WTC11 (cell line): ENCODE measurements around the gene STAM. TPM values are rescaled to one million over a fixed set of nuclear protein-coding genes. Genes with fewer than 3 reads are reported as not detected.

Source experiments
- ATAC-seq: fragments of 200-7000 bp; cut with Tn5 transposase; 2 replicates; pipeline ENCODE4 v1.10.0; 2021; ENCODE audit warnings: mild to moderate bottlenecking, moderate library complexity
- CTCF ChIA-PET: fragments of 300-600 bp; sonication (Branson Sonifier 250); formaldehyde crosslinking; loops from one replicate; lab custom pipeline; 2021; ENCODE audit warnings: antibody characterized with exemption; lab: Charles Lee
- POLR2A ChIA-PET: fragments of 350-600 bp; sonication (Branson Sonifier 250); formaldehyde crosslinking; loops from one replicate; lab custom pipeline; 2021; ENCODE audit warnings: antibody characterized with exemption; lab: Charles Lee
- DNase-seq: peaks from one replicate; pipeline ENCODE4 v3.0.0; 2021; ENCODE audit warnings: low spot score
- H3K27ac Mint-ChIP-seq: 2 replicates; pipeline ENCODE4 v1.8.0; 2021; ENCODE audit warnings: mixed read lengths
- H3K27me3 Mint-ChIP-seq: 2 replicates; pipeline ENCODE4 v1.8.0; 2021; ENCODE audit warnings: low read depth, mild to moderate bottlenecking, moderate library complexity, mixed read lengths
- H3K36me3 Mint-ChIP-seq: 2 replicates; pipeline ENCODE4 v1.8.0; 2021; ENCODE audit warnings: mixed read lengths
- H3K4me1 Mint-ChIP-seq: 2 replicates; pipeline ENCODE4 v1.8.0; 2022; ENCODE audit warnings: mixed read lengths
- H3K4me3 Mint-ChIP-seq: 2 replicates; pipeline ENCODE4 v1.8.0; 2021; ENCODE audit warnings: mild to moderate bottlenecking, moderate library complexity, mixed read lengths
- H3K9me3 Mint-ChIP-seq: 2 replicates; pipeline ENCODE4 v1.8.0; 2021; ENCODE audit warnings: mixed read lengths
- CREB1 ChIP-seq: sonication (generic); formaldehyde crosslinking; IDR thresholded peaks from 2 replicates; pipeline ENCODE4 v1.8.0; 2023; ENCODE audit warnings: mild to moderate bottlenecking, missing genetic modification reagents
- CTCF ChIP-seq: fragments of 200-600 bp; IDR thresholded peaks from 2 replicates; pipeline ENCODE4 v1.8.0; 2022; ENCODE audit warnings: antibody characterized with exemption
- E2F1 ChIP-seq: sonication (generic); formaldehyde crosslinking; IDR thresholded peaks from 2 replicates; pipeline ENCODE4 v1.8.0; 2022; ENCODE audit warnings: mild to moderate bottlenecking, missing genetic modification reagents
- ESRRA ChIP-seq: sonication (generic); formaldehyde crosslinking; IDR thresholded peaks from 2 replicates; pipeline ENCODE4 v1.8.1; 2022; ENCODE audit warnings: mild to moderate bottlenecking, missing genetic modification reagents, borderline replicate concordance
- JAZF1 ChIP-seq: fragments of 250-450 bp; sonication (Bioruptor Pico); IDR thresholded peaks from 2 replicates; pipeline ENCODE4 v1.9.0; 2021; ENCODE audit warnings: moderate library complexity, mild to moderate bottlenecking, inconsistent platforms
- SMAD4 ChIP-seq: sonication (generic); formaldehyde crosslinking; IDR thresholded peaks from 2 replicates; pipeline ENCODE4 v1.8.0; 2022; ENCODE audit warnings: mild to moderate bottlenecking, missing genetic modification reagents
- USF1 ChIP-seq: sonication (generic); formaldehyde crosslinking; IDR thresholded peaks from 2 replicates; pipeline ENCODE4 v1.8.0; 2022; ENCODE audit warnings: mild to moderate bottlenecking, missing genetic modification reagents
- ZNF121 ChIP-seq: sonication (generic); formaldehyde crosslinking; IDR thresholded peaks from 2 replicates; pipeline ENCODE4 v1.8.0; 2023; ENCODE audit warnings: missing genetic modification reagents
- ZNF219 ChIP-seq: sonication (generic); formaldehyde crosslinking; IDR thresholded peaks from 2 replicates; pipeline ENCODE4 v1.8.0; 2023; ENCODE audit warnings: missing genetic modification reagents, mild to moderate bottlenecking, borderline replicate concordance
- ZNF671 ChIP-seq: fragments of 250-450 bp; sonication (Bioruptor Pico); IDR thresholded peaks from 2 replicates; pipeline ENCODE4 v1.8.0; 2021; ENCODE audit warnings: mild to moderate bottlenecking
- total RNA-seq: library from RNA; stranded (reverse); gene quantifications from 3 replicates; pipeline ENCODE4 v1.2.3, GENCODE V29; 2021

Gene STAM
- total RNA-seq, 1 experiment from 2014 or later, result 24.2 TPM

- CTCF ChIA-PET, result interaction anchor here (0.8 kb wide), 1 partner anchor 920 kb away, joined by 3 read pairs; the partner anchor contains the start of gene RSU1
- Mint-ChIP-seq H3K9me3 (no peaks in the 10 kb centered on the region), H3K27me3 (no peaks in the 10 kb centered on the region), H3K36me3 (no peaks in the 10 kb centered on the region), H3K4me3 (no peak overlapping the region), H3K27ac (no peak overlapping the region), H3K4me1 (no peaks in the 10 kb centered on the region)
- no peak for TF ChIP-seq E2F1 (CRISPR knock-in tag)
- TF ChIP-seq USF1, result no peak
- TF ChIP-seq ZNF219 (CRISPR knock-in tag), result no peak
- TF ChIP-seq JAZF1 (CRISPR knock-in tag), result no peak
- TF ChIP-seq ZNF121 (CRISPR knock-in tag), result no peak
- no peak for TF ChIP-seq CREB1 (CRISPR knock-in tag)
- TF ChIP-seq ZNF671 (CRISPR knock-in tag), result no peak
- TF ChIP-seq CTCF, result peak; percentile 38
- POLR2A ChIA-PET, result no interaction called here
- ATAC-seq (no peak; the same call in none of the 2 replicates), DNase-seq (no peak)
These were observed 93.3 kb downstream of the STAM start for GRCh38 chr10:17737027-17737965.

- ChIA-PET CTCF (no interaction called here), POLR2A (no interaction called here)
- H3K4me1 Mint-ChIP-seq, result peaks cover 3% of the 10 kb centered on the region
- no peak overlapping the region for H3K4me3 Mint-ChIP-seq
- TF ChIP-seq SMAD4 (CRISPR knock-in tag) (no peak), E2F1 (CRISPR knock-in tag) (no peak)
- H3K27ac Mint-ChIP-seq, result no peak overlapping the region
- no peaks in the 10 kb centered on the region for H3K36me3 Mint-ChIP-seq
- H3K27me3 Mint-ChIP-seq, result no peaks in the 10 kb centered on the region
- ATAC-seq, result no peak
- no peaks in the 10 kb centered on the region for H3K9me3 Mint-ChIP-seq
- no peak for DNase-seq
These were observed 96.7 kb downstream of the STAM start for GRCh38 chr10:17740668-17741067.

DNA sequence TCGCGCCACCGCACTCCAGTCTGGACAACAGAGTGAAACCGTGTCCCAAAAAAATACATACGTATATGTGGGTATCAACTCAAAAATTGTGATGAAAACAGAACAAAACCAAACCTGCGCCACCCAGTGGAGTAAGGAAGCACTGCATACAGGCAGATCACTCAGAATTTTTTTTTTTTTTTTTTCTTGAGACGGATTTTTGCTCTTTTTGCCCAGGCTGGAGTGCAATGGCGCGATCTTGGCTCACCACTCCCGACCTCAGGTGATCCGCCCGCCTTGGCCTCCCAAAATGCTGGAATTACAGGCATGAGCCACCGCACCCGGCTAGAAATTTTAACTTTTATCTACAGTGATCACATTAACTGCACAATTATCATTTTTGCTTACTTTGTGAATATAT, 99.0 kb downstream of the STAM start:
- TF ChIP-seq ESRRA, result no peak
- peak; percentile 87 for TF ChIP-seq CTCF
- CTCF ChIA-PET, result interaction anchor here (0.6 to 0.8 kb wide), 2 partner anchors 44 to 126 kb away, joined by 3 to 6 read pairs; no protein-coding TSS in a partner anchor
- ATAC-seq (peak; percentile 81), DNase-seq (peak; percentile 68)
- H3K36me3 Mint-ChIP-seq, result no peaks in the 10 kb centered on the region
- H3K27me3 Mint-ChIP-seq, result no peaks in the 10 kb centered on the region
- H3K4me1 Mint-ChIP-seq, result peaks cover 3% of the 10 kb centered on the region
- POLR2A ChIA-PET, result no interaction called here
- peak overlapping the region; percentile 47 for H3K4me3 Mint-ChIP-seq
- no peaks in the 10 kb centered on the region for H3K9me3 Mint-ChIP-seq
- H3K27ac Mint-ChIP-seq, result no peak overlapping the region
